Measurements from ENCODE around the gene ACTN2.
"Not testable (repeated sequence)": the region's sequence is repeated elsewhere in the genome, so short reads cannot be mapped to it uniquely, and the experiment has no call there.

DNA sequence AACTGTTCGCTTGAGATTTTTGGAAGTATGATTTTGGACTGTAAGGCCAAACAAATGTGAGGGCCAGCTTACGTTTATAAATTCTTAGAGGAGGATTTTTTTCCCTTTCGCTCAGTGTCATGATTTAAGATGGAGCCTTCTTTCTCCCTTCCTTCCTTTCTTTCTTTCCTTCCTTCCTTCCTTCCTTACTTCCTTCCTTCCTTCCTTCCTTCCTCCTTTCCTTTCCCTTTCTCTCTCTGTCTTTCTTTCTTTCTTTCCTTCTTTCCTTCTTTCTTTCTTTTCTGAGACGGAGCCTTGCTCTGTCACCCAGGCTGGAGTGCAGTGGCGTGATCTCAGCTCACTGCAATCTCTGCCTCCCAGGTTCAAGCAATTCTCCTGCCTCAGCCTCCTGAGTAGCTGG is 17.4 kb upstream of the ACTN2 start:
- not testable (repeated sequence) for TF ChIP-seq CTCF (conservative IDR thresholded peaks at IDR 0.05 in 1 of 2, IDR thresholded peaks at IDR 0.05 in 1 of 2; ENCODE audit: low read depth in 1 of 2, low read length in 2 of 2); EZH2 (IDR thresholded peaks at IDR 0.05; ENCODE audit: low read length, missing control alignments)
